CD14-positive monocyte (primary cell): ENCODE measurements around the gene EGR2. TPM values are rescaled to one million over a fixed set of nuclear protein-coding genes. Genes with fewer than 3 reads are reported as not detected.
A peak's percentile ranks its signal among the peaks of the same experiment; 100 is the strongest.

ENCODE experiments used
- DNase-seq, 3 donors: peaks; one replicate each; pipeline ENCODE4 v3.0.0-alpha.2; 2011 to 2022
- H2AFZ ChIP-seq: 2 replicates; pipeline ENCODE4 v1.6.0; 2012; ENCODE audit warnings: mild to moderate bottlenecking, low read depth, low read length, inconsistent platforms; ENCODE audit not compliant: insufficient read depth, poor library complexity, severe bottlenecking
- H3K27ac ChIP-seq, 2 donors: 1 replicate in 1 of 2; 2 replicates in 1 of 2; pipeline ENCODE4 v1.5.1; 2012 to 2013; ENCODE audit warnings: low read length in 2 of 2, control low read depth in 1 of 2, inconsistent platforms in 1 of 2, low read depth in 1 of 2, mild to moderate bottlenecking in 1 of 2
- H3K27me3 ChIP-seq, 2 donors: one replicate each; pipeline versions ENCODE4 v1.6.0 to v1.6.1; 2011 to 2013; ENCODE audit warnings: low read length in 2 of 2; ENCODE audit not compliant: control insufficient read depth in 2 of 2, insufficient read depth in 2 of 2
- H3K36me3 ChIP-seq, 2 donors: replicated peaks in 1 of 2; 1 replicate in 1 of 2; 2 replicates in 1 of 2; pipeline versions ENCODE4 v1.5.1 to v1.6.1; 2012 to 2013; ENCODE audit warnings: low read length in 2 of 2, control low read depth in 1 of 2, inconsistent platforms in 1 of 2, mild to moderate bottlenecking in 1 of 2; ENCODE audit not compliant: insufficient read depth in 2 of 2, control insufficient read depth in 1 of 2
- H3K4me1 ChIP-seq, 2 donors: 1 replicate in 1 of 2; 2 replicates in 1 of 2; pipeline versions ENCODE4 v1.5.1 to v1.6.1; 2012 to 2013; ENCODE audit warnings: low read length in 2 of 2, control low read depth in 1 of 2, inconsistent platforms in 1 of 2, mild to moderate bottlenecking in 1 of 2, moderate library complexity in 1 of 2; ENCODE audit not compliant: insufficient read depth in 2 of 2, control insufficient read depth in 1 of 2
- H3K4me2 ChIP-seq: replicated peaks from 2 replicates; pipeline ENCODE3; 2012; ENCODE audit warnings: low read length, moderate library complexity, mild to moderate bottlenecking; ENCODE audit not compliant: poor library complexity, severe bottlenecking; ENCODE audit errors: extremely low read depth
- H3K4me3 ChIP-seq, 3 experiments: fragments of 200-600 bp in 1 of 3; sonication (generic) in 1 of 3; replicated peaks in 1 of 3; 1 replicate in 2 of 3; 2 replicates in 1 of 3; pipeline ENCODE4 v1.5.1; 2011 to 2013; ENCODE audit warnings: low read length in 3 of 3, mild to moderate bottlenecking in 3 of 3, control low read depth in 2 of 3, low read depth in 2 of 3, inconsistent platforms in 1 of 3, moderate library complexity in 1 of 3
- H3K79me2 ChIP-seq: 2 replicates; pipeline ENCODE4 v1.6.0; 2012; ENCODE audit warnings: mild to moderate bottlenecking, control low read depth, inconsistent platforms, low read length, moderate library complexity; ENCODE audit not compliant: insufficient read depth
- H3K9ac ChIP-seq: 2 replicates; pipeline ENCODE4 v1.6.0; 2017; ENCODE audit warnings: low read length, mild to moderate bottlenecking; ENCODE audit not compliant: insufficient read depth, poor library complexity, severe bottlenecking
- H3K9me3 ChIP-seq, 2 donors: replicated peaks in 1 of 2; 1 replicate in 1 of 2; 2 replicates in 1 of 2; pipeline versions ENCODE4 v1.5.1 to v1.6.1; 2012 to 2013; ENCODE audit warnings: low read length in 2 of 2, control low read depth in 1 of 2; ENCODE audit not compliant: control insufficient read depth in 1 of 2, insufficient read depth in 1 of 2
- H4K20me1 ChIP-seq: 2 replicates; pipeline ENCODE4 v1.6.0; 2012; ENCODE audit warnings: mild to moderate bottlenecking, low read length, control low read depth, moderate library complexity; ENCODE audit not compliant: insufficient read depth
- H3K27ac Mint-ChIP-seq, 7 donors: one replicate each; pipeline ENCODE4 v1.8.0; 2020; ENCODE audit warnings: mild to moderate bottlenecking in 7 of 7, mixed read lengths in 7 of 7, moderate library complexity in 6 of 7, inconsistent platforms in 2 of 7
- H3K27me3 Mint-ChIP-seq, 3 donors: one replicate each; pipeline ENCODE4 v1.8.0; 2021 to 2022; ENCODE audit warnings: low read depth in 3 of 3, mild to moderate bottlenecking in 3 of 3, mixed read lengths in 3 of 3, moderate library complexity in 3 of 3, inconsistent platforms in 1 of 3
- H3K36me3 Mint-ChIP-seq, 2 donors: one replicate each; pipeline ENCODE4 v1.8.0; 2020; ENCODE audit warnings: mixed read lengths in 2 of 2, inconsistent platforms in 1 of 2, mild to moderate bottlenecking in 1 of 2
- H3K4me1 Mint-ChIP-seq: one replicate; pipeline ENCODE4 v1.8.0; 2020; ENCODE audit warnings: mild to moderate bottlenecking, mixed read lengths
- H3K4me3 Mint-ChIP-seq, 2 donors: one replicate each; pipeline ENCODE4 v1.8.0; 2020; ENCODE audit warnings: mild to moderate bottlenecking in 2 of 2, mixed read lengths in 2 of 2, moderate library complexity in 1 of 2
- H3K9me3 Mint-ChIP-seq, 7 donors: one replicate each; pipeline ENCODE4 v1.8.0; 2020 to 2022; ENCODE audit warnings: mixed read lengths in 7 of 7, mild to moderate bottlenecking in 6 of 7, moderate library complexity in 6 of 7, inconsistent platforms in 2 of 7
- CTCF ChIP-seq: fragments of 200-600 bp; IDR thresholded peaks from one replicate; pipeline ENCODE4 v1.8.0; 2022; ENCODE audit warnings: antibody characterized with exemption, mild to moderate bottlenecking
- WGBS: methylation state at CpG from one replicate; pipeline ENCODE4 v1.1.5; 2013; ENCODE audit warnings: missing lambda C conversion rate; ENCODE audit not compliant: insufficient coverage; 5-methylcytosine and 5-hydroxymethylcytosine counted together
- intact Hi-C, 2 donors: fragments of 100-400 bp; cut with micrococcal nuclease; formaldehyde crosslinking; loops; one replicate each; pipeline versions ENCODE4 v1.15.0 to v1.15.1; 2023
- polyA plus RNA-seq, 3 donors: library from polyadenylated mRNA; depleted of rRNA in 1 of 3; unstranded in 2 of 3; stranded (reverse) in 1 of 3; fragments of 300-500 nt in 2 of 3; fragments of >200 nt in 1 of 3; fragmentation: Illumina TruSeq in 2 of 3; gene quantifications; 1 replicate in 2 of 3; 2 replicates in 1 of 3; pipeline ENCODE4 v1.2.3, GENCODE V29; 2012 to 2021

The EGR2 gene
- polyA plus RNA-seq, 3 donors = 9.9 to 54.9 (median 10.3) TPM

GRCh38 chr10:62816076-62816330 is 163 bp downstream of the EGR2 start:
- Mint-ChIP-seq H3K4me1 (peaks cover 36% of the 10 kb centered on the region), H3K36me3 (peaks cover 26 to 36% of the 10 kb centered on the region in 2 donors), H3K27me3 (peaks cover 61 to 78% (median 64%) of the 10 kb centered on the region in 3 donors), H3K4me3 (peak overlapping the region; percentile 98 to 99), H3K9me3 (peaks cover 0 to 32% (median 25%) of the 10 kb centered on the region in 7 donors), H3K27ac (peak overlapping the region; percentile 70 to 96 (median 95))
- Histone ChIP-seq H4K20me1 (peaks cover 6% of the 10 kb centered on the region), H2AFZ (peak overlapping the region; percentile 84), H3K79me2 (no peaks in the 10 kb centered on the region), H3K27me3 (peaks cover 41 to 62% of the 10 kb centered on the region in 2 donors), H3K4me1 (peaks cover 31 to 41% of the 10 kb centered on the region in 2 donors), H3K9ac (peak overlapping the region; percentile 84), H3K27ac (peak overlapping the region in 1 of 2 donors; percentile 86), H3K9me3 (peaks cover 0 to 20% of the 10 kb centered on the region in 2 donors), H3K4me2 (peak overlapping the region; percentile 100), H3K4me3 (peak overlapping the region; percentile 58 to 82 (median 70)), H3K36me3 (peaks cover 0 to 7% of the 10 kb centered on the region in 2 donors)
- intact Hi-C loops = loop anchor here (5.0 to 10.0 kb wide), 5 partner anchors 204 to 384 kb away; partner anchors contain the start of gene NRBF2 (in 1 of the 2)
- no peak for DNase-seq
- WGBS = 0% methylated on average over 1 of the region's 2 CpGs
- no peak for TF ChIP-seq CTCF

GRCh38 chr10:62815381-62816075 is 638 bp downstream of the EGR2 start:
- peaks cover 0 to 32% (median 25%) of the 10 kb centered on the region in 7 donors for H3K9me3 Mint-ChIP-seq
- H3K9ac ChIP-seq = peak overlapping the region; percentile 84
- TF ChIP-seq CTCF = no peak
- peak overlapping the region; percentile 58 to 82 (median 70) for H3K4me3 ChIP-seq
- peak overlapping the region in 6 of 7 donors; percentile 83 to 96 (median 94) for H3K27ac Mint-ChIP-seq
- peak overlapping the region; percentile 100 for H3K4me2 ChIP-seq
- peaks cover 29 to 36% of the 10 kb centered on the region in 2 donors for H3K36me3 Mint-ChIP-seq
- H3K79me2 ChIP-seq = no peaks in the 10 kb centered on the region
- peaks cover 36 to 57% of the 10 kb centered on the region in 2 donors for H3K27me3 ChIP-seq
- H3K27ac ChIP-seq = peak overlapping the region in 1 of 2 donors; percentile 86
- H2AFZ ChIP-seq = peak overlapping the region; percentile 84
- peak in 1 of 3 donors; percentile 29 for DNase-seq
- intact Hi-C loops = loop anchor here (5.0 to 10.0 kb wide), 5 partner anchors 203 to 383 kb away; partner anchors contain the start of gene NRBF2 (in 1 of the 2)
- H3K4me3 Mint-ChIP-seq = peak overlapping the region; percentile 98 to 99
- H3K27me3 Mint-ChIP-seq = peaks cover 56 to 74% (median 59%) of the 10 kb centered on the region in 3 donors
- peaks cover 0 to 20% of the 10 kb centered on the region in 2 donors for H3K9me3 ChIP-seq
- H3K4me1 Mint-ChIP-seq = peaks cover 36% of the 10 kb centered on the region
- peaks cover 31 to 41% of the 10 kb centered on the region in 2 donors for H3K4me1 ChIP-seq
- H4K20me1 ChIP-seq = peaks cover 6% of the 10 kb centered on the region
- H3K36me3 ChIP-seq = peaks cover 0 to 7% of the 10 kb centered on the region in 2 donors
- 1% methylated on average over 53 of the region's 60 CpGs for WGBS
